NCI-H2171 (cell line): ENCODE data around the gene RNF40.

Experiments
- DNase-seq: peaks from one replicate; lab custom pipeline; 2025; lab: John Stamatoyannopoulos, UW

RNF40 gene

GRCh38 chr16:30740364-30741251 lies 21.5 kb upstream of the RNF40 start:
- no peak for DNase-seq

- no peak for DNase-seq
Observed at GRCh38 chr16:30741461-30741914, 20.6 kb upstream of the RNF40 start.

GRCh38 chr16:30743716-30744115 lies 18.4 kb upstream of the RNF40 start:
- no peak for DNase-seq

GRCh38 chr16:30744183-30744582 lies 17.9 kb upstream of the RNF40 start:
- no peak for DNase-seq

GRCh38 chr16:30745082-30745481 lies 17.0 kb upstream of the RNF40 start:
- no peak for DNase-seq

GRCh38 chr16:30746638-30747175 lies 15.4 kb upstream of the RNF40 start:
- DNase-seq: no peak

GRCh38 chr16:30747331-30747730 lies 14.8 kb upstream of the RNF40 start:
- no peak for DNase-seq

GRCh38 chr16:30747799-30748633 lies 14.1 kb upstream of the RNF40 start, which contains the start of gene PHKG2:
Gene PHKG2 (plus strand): TSS chr16:30748425. CDS start chr16:30748821, 396 bp downstream.
- DNase-seq: peak; percentile 98

- no peak for DNase-seq
Observed at GRCh38 chr16:30748634-30749445, 13.3 kb upstream of the RNF40 start.

- DNase-seq: no peak
Observed at GRCh38 chr16:30750201-30750600, 11.9 kb upstream of the RNF40 start.

- no peak for DNase-seq
Observed at GRCh38 chr16:30750876-30751465, 11.2 kb upstream of the RNF40 start.

- no peak for DNase-seq
Observed at GRCh38 chr16:30753596-30753995, 8.5 kb upstream of the RNF40 start.

- DNase-seq: no peak
Observed at GRCh38 chr16:30755955-30756780, 6.0 kb upstream of the RNF40 start.

- DNase-seq: no peak
Observed at GRCh38 chr16:30756781-30757100, 5.4 kb upstream of the RNF40 start.

GRCh38 chr16:30757316-30757715 lies 4.8 kb upstream of the RNF40 start:
- DNase-seq: no peak

GRCh38 chr16:30758988-30759491 lies 3.1 kb upstream of the RNF40 start:
- DNase-seq: no peak

- DNase-seq: no peak
Observed at GRCh38 chr16:30760001-30760559, 2.0 kb upstream of the RNF40 start.

- no peak for DNase-seq
Observed at GRCh38 chr16:30760577-30761426, 1.3 kb upstream of the RNF40 start.

GRCh38 chr16:30761427-30761927 lies 645 bp upstream of the RNF40 start:
- DNase-seq: peak; percentile 55
